Tibial nerve (tissue), 4 donors: Measurements from ENCODE around the gene ILF3. TPM values are rescaled to one million over a fixed set of nuclear protein-coding genes. Genes with fewer than 3 reads are reported as not detected.

ENCODE experiments used
- DNase-seq, 2 donors: peaks; one replicate each; pipeline ENCODE4 v3.0.0-alpha.2; 2019; ENCODE audit warnings: low spot score in 2 of 2
- H3K27ac ChIP-seq, 4 donors: fragments of 200-600 bp; sonication (generic) in 3 of 4; one replicate each; pipeline ENCODE4 v1.5.1; 2017 to 2019; ENCODE audit warnings: mild to moderate bottlenecking in 1 of 4
- H3K27me3 ChIP-seq, 2 donors: fragments of 200-600 bp; sonication (generic) in 1 of 2; one replicate each; pipeline versions ENCODE4 v1.5.1 to v1.6.0; 2017 to 2019
- H3K36me3 ChIP-seq, 3 donors: fragments of 200-600 bp; sonication (generic); one replicate each; pipeline ENCODE4 v1.5.1; 2018 to 2019
- H3K4me1 ChIP-seq, 4 donors: fragments of 200-600 bp; sonication (generic) in 3 of 4; one replicate each; pipeline ENCODE4 v1.5.1; 2017 to 2019
- H3K4me3 ChIP-seq, 4 donors: fragments of 200-600 bp; sonication (generic) in 3 of 4; one replicate each; pipeline ENCODE4 v1.5.1; 2017 to 2019; ENCODE audit warnings: mild to moderate bottlenecking in 1 of 4, moderate library complexity in 1 of 4
- H3K9me3 ChIP-seq, 4 donors: fragments of 200-600 bp; sonication (generic) in 3 of 4; one replicate each; pipeline ENCODE4 v1.5.1; 2017 to 2019
- CTCF ChIP-seq, 5 experiments: fragments of 200-600 bp in 3 of 5; fragments of 450-650 bp in 2 of 5; sonication (generic) in 3 of 5; IDR thresholded peaks; one replicate each; pipeline ENCODE4 v1.5.1; 2016 to 2019; ENCODE audit warnings: antibody characterized with exemption in 5 of 5, mild to moderate bottlenecking in 3 of 5, moderate library complexity in 2 of 5
- EP300 ChIP-seq, 2 donors: sonication (generic); formaldehyde crosslinking; IDR thresholded peaks; one replicate each; pipeline ENCODE4 v1.6.1; 2017; ENCODE audit warnings: antibody characterized with exemption in 2 of 2, mild to moderate bottlenecking in 1 of 2
- POLR2A ChIP-seq, 2 donors: fragments of 450-650 bp; IDR thresholded peaks; one replicate each; pipeline ENCODE4 v1.6.1; 2017; ENCODE audit warnings: antibody characterized with exemption in 2 of 2, mild to moderate bottlenecking in 2 of 2, moderate library complexity in 2 of 2
- WGBS, 2 donors: methylation state at CpG; one replicate each; pipeline ENCODE4 v1.1.5; 2018; 5-methylcytosine and 5-hydroxymethylcytosine counted together
- small RNA-seq: library from RNA; depleted of rRNA; stranded (forward); fragments of <200 nt; gene quantifications from one replicate; pipeline ENCODE3, GENCODE V24; 2016
- total RNA-seq, 4 donors: library from RNA; depleted of rRNA; stranded (reverse); fragments of >200 nt; gene quantifications; one replicate each; pipeline ENCODE4 v1.1.0, GENCODE V29; 2016

Gene ILF3
- total RNA-seq, 4 donors from 2014 or later = 109 to 166 (median 127) TPM

- H3K9me3 ChIP-seq = no peaks in the 10 kb centered on the region
- TF ChIP-seq POLR2A (IDR thresholded peaks at IDR 0.05) = no peak
- H3K27ac ChIP-seq = peak overlapping the region in 1 of 4 donors; percentile 64
- H3K36me3 ChIP-seq = no peaks in the 10 kb centered on the region
- 91 to 94% methylated on average over 9 of the region's 9 CpGs for WGBS, 2 donors
- DNase-seq = no peak
- peaks cover 0 to 47% (median 2%) of the 10 kb centered on the region in 4 donors for H3K4me1 ChIP-seq
- H3K4me3 ChIP-seq = no peak overlapping the region
- no peaks in the 10 kb centered on the region for H3K27me3 ChIP-seq
Observed at GRCh38 chr19:10737722-10738121, 83.6 kb downstream of the ILF3 start.

- H3K36me3 ChIP-seq = no peaks in the 10 kb centered on the region
- no peaks in the 10 kb centered on the region for H3K9me3 ChIP-seq
- no peak for DNase-seq
- peaks cover 0 to 52% (median 13%) of the 10 kb centered on the region in 4 donors for H3K4me1 ChIP-seq
- H3K27ac ChIP-seq = peak overlapping the region in 1 of 4 donors; percentile 48
- no peaks in the 10 kb centered on the region for H3K27me3 ChIP-seq
- no peak for TF ChIP-seq EP300 (IDR thresholded peaks at IDR 0.05)
- TF ChIP-seq CTCF (IDR thresholded peaks at IDR 0.05) = no peak
- TF ChIP-seq POLR2A (IDR thresholded peaks at IDR 0.05) = no peak
- no peak overlapping the region for H3K4me3 ChIP-seq
- 93 to 96% methylated on average over 3 of the region's 3 CpGs for WGBS, 2 donors
Observed at GRCh38 chr19:10740798-10741197, 86.7 kb downstream of the ILF3 start.

Small RNA genes lying within 50 kb of the gene (small RNA-seq; reads per million reads assigned to genes)
- not detected for gene MIR638

Other genes with a start within 250 kb of the ILF3 start
- gene PDE4A, start 233.8 kb upstream of the ILF3 start, total RNA-seq = 10 to 100 TPM in 2 of 4 donors, 1 to 10 TPM in 2; 8.7 to 12.7 (median 10.0) TPM
- 10 to 100 TPM; 45.4 to 52.4 (median 50.7) TPM for gene KEAP1, start 151.0 kb upstream of the ILF3 start, total RNA-seq
- under 1 TPM in 1 of 4 donors, not detected in 3; 0.84 TPM for gene S1PR5, start 136.9 kb upstream of the ILF3 start, total RNA-seq
- 10 to 100 TPM; 11.5 to 27.8 (median 17.8) TPM for gene ATG4D, start 110.4 kb upstream of the ILF3 start, total RNA-seq
- 10 to 100 TPM; 22.9 to 27.9 (median 23.3) TPM for gene KRI1, start 88.3 kb upstream of the ILF3 start, total RNA-seq
- 10 to 100 TPM; 14.4 to 20.2 (median 15.9) TPM for gene CDKN2D, start 85.4 kb upstream of the ILF3 start, total RNA-seq
- not detected for gene AP1M2, start 67.0 kb upstream of the ILF3 start, total RNA-seq
- 100 to 1,000 TPM; 104 to 193 (median 132) TPM for gene SLC44A2, start 28.8 kb upstream of the ILF3 start, total RNA-seq
- gene QTRT1, start 47.1 kb downstream of the ILF3 start, total RNA-seq = 100 to 1,000 TPM in 1 of 4 donors, 10 to 100 TPM in 3; 43.7 to 134 (median 65.3) TPM
- 100 to 1,000 TPM in 3 of 4 donors, 10 to 100 TPM in 1; 99.4 to 220 (median 140) TPM for gene DNM2, start 63.7 kb downstream of the ILF3 start, total RNA-seq
- gene TMED1, start 181.9 kb downstream of the ILF3 start, total RNA-seq = 10 to 100 TPM; 18.0 to 33.7 (median 29.7) TPM
- 1 to 10 TPM in 2 of 4 donors, under 1 TPM in 2; 0.42 to 4.5 (median 2.4) TPM for gene C19orf38, start 194.1 kb downstream of the ILF3 start, total RNA-seq
- gene CARM1, start 217.2 kb downstream of the ILF3 start, total RNA-seq = 10 to 100 TPM; 13.5 to 22.8 (median 14.0) TPM